Thyroid gland (tissue), 4 donors: ENCODE data around the gene MAP3K8. TPM values are rescaled to one million over a fixed set of nuclear protein-coding genes. Genes with fewer than 3 reads are reported as not detected.

ENCODE experiments used
- DNase-seq, 2 donors: peaks; one replicate each; pipeline ENCODE4 v3.0.0-alpha.2; 2019
- H3K27ac ChIP-seq, 3 donors: fragments of 200-600 bp; sonication (generic); 1 replicate in 2 of 3; 2 replicates in 1 of 3; pipeline ENCODE4 v1.5.1; 2016 to 2019; ENCODE audit warnings: mild to moderate bottlenecking in 1 of 3, moderate library complexity in 1 of 3
- H3K27me3 ChIP-seq: fragments of 200-600 bp; sonication (generic); one replicate; pipeline ENCODE4 v1.5.1; 2019
- H3K36me3 ChIP-seq, 2 donors: fragments of 200-600 bp; sonication (generic); one replicate each; pipeline ENCODE4 v1.5.1; 2016 to 2019
- H3K4me1 ChIP-seq, 2 donors: fragments of 200-600 bp; sonication (generic); one replicate each; pipeline ENCODE4 v1.5.1; 2017 to 2019
- H3K4me3 ChIP-seq, 3 donors: fragments of 200-600 bp; sonication (generic); replicated peaks in 1 of 3; 1 replicate in 2 of 3; 2 replicates in 1 of 3; pipeline ENCODE4 v1.5.1; 2016; ENCODE audit warnings: mild to moderate bottlenecking in 1 of 3
- H3K9me3 ChIP-seq: fragments of 200-600 bp; sonication (generic); one replicate; pipeline ENCODE4 v1.5.1; 2017
- CTCF ChIP-seq, 6 experiments: fragments of 200-600 bp in 3 of 6; fragments of 450-650 bp in 3 of 6; sonication (generic) in 3 of 6; IDR thresholded peaks; one replicate each; pipeline ENCODE4 v1.5.1; 2016 to 2019; ENCODE audit warnings: antibody characterized with exemption in 6 of 6, mild to moderate bottlenecking in 2 of 6, inconsistent platforms in 1 of 6, moderate library complexity in 1 of 6
- POLR2A ChIP-seq, 2 donors: fragments of 450-650 bp; IDR thresholded peaks; one replicate each; pipeline ENCODE4 v1.6.1; 2017; ENCODE audit warnings: antibody characterized with exemption in 2 of 2, mild to moderate bottlenecking in 2 of 2, moderate library complexity in 1 of 2
- WGBS, 2 donors: methylation state at CpG; one replicate each; pipeline ENCODE4 v1.1.5; 2017; 5-methylcytosine and 5-hydroxymethylcytosine counted together
- intact Hi-C: fragments of 100-400 bp; cut with DNase I; formaldehyde crosslinking; loops from one replicate; pipeline ENCODE4 v1.15.1; 2023
- total RNA-seq, 4 donors: library from RNA; depleted of rRNA; stranded (reverse); fragments of >200 nt; gene quantifications; one replicate each; pipeline ENCODE4 v1.2.3, GENCODE V29; 2016

MAP3K8 gene
- total RNA-seq, 4 donors from 2014 or later = 9.7 to 37.9 (median 22.7) TPM

GRCh38 chr10:30425336-30426075 is 8.5 kb upstream of the MAP3K8 start:
- Histone ChIP-seq H3K36me3 (no peaks in the 10 kb centered on the region), H3K27me3 (no peaks in the 10 kb centered on the region), H3K9me3 (no peaks in the 10 kb centered on the region), H3K4me3 (no peak overlapping the region), H3K27ac (no peak overlapping the region), H3K4me1 (peaks cover 20 to 31% of the 10 kb centered on the region in 2 donors)
- intact Hi-C loops = no loop called here
- no peak for DNase-seq
- WGBS, 2 donors = 72 to 73% methylated on average over 4 of the region's 4 CpGs
- TF ChIP-seq CTCF (IDR thresholded peaks at IDR 0.05) (no peak), POLR2A (IDR thresholded peaks at IDR 0.05) (no peak)

GRCh38 chr10:30430544-30431298 is 3.3 kb upstream of the MAP3K8 start:
- DNase-seq = no peak
- peaks cover 11 to 27% of the 10 kb centered on the region in 2 donors for H3K4me1 ChIP-seq
- peak overlapping the region in 1 of 3 donors; percentile 19 for H3K27ac ChIP-seq
- no peaks in the 10 kb centered on the region for H3K9me3 ChIP-seq
- TF ChIP-seq POLR2A (IDR thresholded peaks at IDR 0.05) (no peak), CTCF (IDR thresholded peaks at IDR 0.05) (no peak)
- H3K4me3 ChIP-seq = no peak overlapping the region
- H3K36me3 ChIP-seq = no peaks in the 10 kb centered on the region
- H3K27me3 ChIP-seq = no peaks in the 10 kb centered on the region
- WGBS, 2 donors = 85 to 87% methylated on average over 12 of the region's 12 CpGs
- intact Hi-C loops = no loop called here

- peak; percentile 40 to 45 for DNase-seq
- Histone ChIP-seq H3K9me3 (no peaks in the 10 kb centered on the region), H3K27ac (peak overlapping the region; percentile 17 to 38 (median 19)), H3K36me3 (no peaks in the 10 kb centered on the region), H3K27me3 (no peaks in the 10 kb centered on the region), H3K4me1 (peaks cover 18 to 27% of the 10 kb centered on the region in 2 donors), H3K4me3 (no peak overlapping the region)
- 45 to 55% methylated on average over 17 of the region's 17 CpGs for WGBS, 2 donors
- intact Hi-C loops = no loop called here
- TF ChIP-seq POLR2A (IDR thresholded peaks at IDR 0.05) (no peak), CTCF (IDR thresholded peaks at IDR 0.05) (no peak)
These were observed 2.5 kb upstream of the MAP3K8 start for GRCh38 chr10:30431435-30431911.

- TF ChIP-seq POLR2A (IDR thresholded peaks at IDR 0.05) (no peak), CTCF (IDR thresholded peaks at IDR 0.05) (peak in 2 of 6 experiments; percentile 34 to 45)
- H3K27ac ChIP-seq = peak overlapping the region; percentile 98 to 100 (median 99)
- H3K4me3 ChIP-seq = peak overlapping the region in 2 of 3 donors; percentile 91 to 93
- H3K36me3 ChIP-seq = no peaks in the 10 kb centered on the region
- H3K4me1 ChIP-seq = peaks cover 26 to 35% of the 10 kb centered on the region in 2 donors
- peak; percentile 65 to 69 for DNase-seq
- no peaks in the 10 kb centered on the region for H3K27me3 ChIP-seq
- intact Hi-C loops = no loop called here
- no peaks in the 10 kb centered on the region for H3K9me3 ChIP-seq
- WGBS, 2 donors = 31 to 37% methylated on average over 33 to 34 of the region's 35 CpGs
These were observed 1.2 kb upstream of the MAP3K8 start for GRCh38 chr10:30432622-30433305.
